ENCODE measurements around the gene S100PBP.

S100PBP gene

GRCh38 chr1:32828341-32828740 is 10.9 kb downstream of the S100PBP start:
- no peak for DNase-seq (ENCODE audit: low read depth)

GRCh38 chr1:32830092-32830852 is 12.8 kb downstream of the S100PBP start:
- DNase-seq (ENCODE audit: low read depth) = no peak

- DNase-seq (ENCODE audit: low read depth) = no peak
Observed at GRCh38 chr1:32831878-32832277, 14.4 kb downstream of the S100PBP start.

- no peak for DNase-seq (ENCODE audit: low read depth)
Observed at GRCh38 chr1:32848354-32849063, 31.1 kb downstream of the S100PBP start.

GRCh38 chr1:32855861-32856617 is 38.6 kb downstream of the S100PBP start:
- no peak for DNase-seq (ENCODE audit: low read depth)

- no peak for DNase-seq (ENCODE audit: low read depth)
Observed at GRCh38 chr1:32858136-32858535, 40.7 kb downstream of the S100PBP start.

GRCh38 chr1:32858791-32859190 is 41.3 kb downstream of the S100PBP start:
- DNase-seq (ENCODE audit: low read depth) = no peak

- DNase-seq (ENCODE audit: low read depth) = no peak
Observed at GRCh38 chr1:32859915-32860314, 42.5 kb downstream of the S100PBP start.

- DNase-seq (ENCODE audit: low read depth) = no peak
Observed at GRCh38 chr1:32860566-32860965, 43.1 kb downstream of the S100PBP start.

- DNase-seq (ENCODE audit: low read depth) = no peak
Observed at GRCh38 chr1:32861904-32862695, 44.6 kb downstream of the S100PBP start.

GRCh38 chr1:32863218-32863880 is 45.9 kb downstream of the S100PBP start:
- no peak for DNase-seq (ENCODE audit: low read depth)

GRCh38 chr1:32863881-32864245 is 46.4 kb downstream of the S100PBP start:
- DNase-seq (ENCODE audit: low read depth) = no peak

GRCh38 chr1:32864375-32865019 is 47.0 kb downstream of the S100PBP start:
- DNase-seq (ENCODE audit: low read depth) = no peak

GRCh38 chr1:32865639-32866405 is 48.4 kb downstream of the S100PBP start:
- no peak for DNase-seq (ENCODE audit: low read depth)

GRCh38 chr1:32867151-32867550 is 49.7 kb downstream of the S100PBP start:
- no peak for DNase-seq (ENCODE audit: low read depth)

- no peak for DNase-seq (ENCODE audit: low read depth)
Observed at GRCh38 chr1:32867671-32868070, 50.2 kb downstream of the S100PBP start.

- DNase-seq (ENCODE audit: low read depth) = no peak
Observed at GRCh38 chr1:32868085-32868484, 50.6 kb downstream of the S100PBP start.

- DNase-seq (ENCODE audit: low read depth) = no peak
Observed at GRCh38 chr1:32868806-32869455, 51.5 kb downstream of the S100PBP start.

GRCh38 chr1:32869923-32870614 is 52.6 kb downstream of the S100PBP start:
- DNase-seq (ENCODE audit: low read depth) = no peak

Data from stimulated activated CD8-positive, alpha-beta memory T cell treated with anti-CD3 and anti-CD28 coated beads, Interleukin-12 subunit alpha, Interleukin-12 subunit beta, amount 100 ng/mL, for 1 hour (primary cell).